H9 (cell line): ENCODE measurements around the gene LRRC45. TPM values are rescaled to one million over a fixed set of nuclear protein-coding genes. Genes with fewer than 3 reads are reported as not detected.

Source experiments
- DNase-seq: peaks from one replicate; pipeline ENCODE4 v3.0.0-alpha.2; 2017
- H2AFZ ChIP-seq: one replicate; pipeline ENCODE4 v1.6.1; 2013; ENCODE audit warnings: mild to moderate bottlenecking, low read length, control low read depth, moderate library complexity
- H2AK5ac ChIP-seq: 2 replicates; pipeline ENCODE4 v1.6.1; 2013; ENCODE audit warnings: low read length, control low read depth, mixed read lengths; ENCODE audit not compliant: insufficient read length
- H2BK120ac ChIP-seq: one replicate; pipeline ENCODE4 v1.6.1; 2013; ENCODE audit warnings: low read depth, mild to moderate bottlenecking, low read length, control low read depth, inconsistent platforms; ENCODE audit not compliant: poor library complexity, severe bottlenecking
- H2BK12ac ChIP-seq: 2 replicates; pipeline ENCODE4 v1.6.1; 2013; ENCODE audit warnings: low read length, control low read depth, mixed read lengths, low read depth; ENCODE audit not compliant: insufficient read length
- H2BK15ac ChIP-seq: 2 replicates; pipeline ENCODE4 v1.6.1; 2013; ENCODE audit warnings: low read depth, low read length, control low read depth
- H2BK20ac ChIP-seq: one replicate; pipeline ENCODE4 v1.6.1; 2013; ENCODE audit warnings: low read depth, mild to moderate bottlenecking, low read length, control low read depth, inconsistent platforms; ENCODE audit not compliant: poor library complexity, severe bottlenecking
- H2BK5ac ChIP-seq: 2 replicates; pipeline ENCODE4 v1.6.1; 2013; ENCODE audit warnings: low read length, control low read depth, mixed read lengths; ENCODE audit not compliant: insufficient read length
- H3K14ac ChIP-seq: 2 replicates; pipeline ENCODE4 v1.6.1; 2013; ENCODE audit warnings: low read length, control low read depth; ENCODE audit not compliant: insufficient read depth
- H3K18ac ChIP-seq: 2 replicates; pipeline ENCODE4 v1.6.1; 2013; ENCODE audit warnings: low read depth, mild to moderate bottlenecking, mixed read lengths, low read length, control low read depth; ENCODE audit not compliant: insufficient read length
- H3K23ac ChIP-seq: 2 replicates; pipeline ENCODE4 v1.6.1; 2013; ENCODE audit warnings: low read length, control low read depth, mixed read lengths, low read depth; ENCODE audit not compliant: insufficient read length
- H3K23me2 ChIP-seq: 2 replicates; pipeline ENCODE4 v1.6.1; 2013; ENCODE audit warnings: low read depth, mild to moderate bottlenecking, mixed read lengths, low read length, control low read depth; ENCODE audit not compliant: insufficient read length, poor library complexity, severe bottlenecking
- H3K27ac ChIP-seq: 2 replicates; pipeline ENCODE4 v1.5.1; 2013; ENCODE audit warnings: low read length, control low read depth, mixed read lengths, low read depth; ENCODE audit not compliant: insufficient read length
- H3K27me3 ChIP-seq: 2 replicates; pipeline ENCODE4 v1.6.1; 2013; ENCODE audit warnings: low read length, control low read depth, inconsistent platforms; ENCODE audit not compliant: insufficient read depth
- H3K4ac ChIP-seq: 2 replicates; pipeline ENCODE4 v1.6.1; 2013; ENCODE audit warnings: low read depth, mild to moderate bottlenecking, control low read depth, inconsistent platforms, low read length, moderate library complexity
- H3K4me1 ChIP-seq: 2 replicates; pipeline ENCODE4 v1.6.1; 2013; ENCODE audit warnings: low read length, control low read depth, inconsistent platforms; ENCODE audit not compliant: insufficient read depth
- H3K4me2 ChIP-seq: 2 replicates; pipeline ENCODE4 v1.6.1; 2013; ENCODE audit warnings: low read length, control low read depth, mixed read lengths; ENCODE audit not compliant: insufficient read length, insufficient read depth
- H3K56ac ChIP-seq: 2 replicates; pipeline ENCODE4 v1.6.1; 2013; ENCODE audit warnings: low read depth, mild to moderate bottlenecking, mixed read lengths, low read length, control low read depth; ENCODE audit not compliant: insufficient read length
- H3K79me1 ChIP-seq: 2 replicates; pipeline ENCODE4 v1.6.1; 2013; ENCODE audit warnings: low read depth, mild to moderate bottlenecking, moderate library complexity, low read length, control low read depth, inconsistent platforms; ENCODE audit not compliant: insufficient read depth, poor library complexity, severe bottlenecking
- H3K79me2 ChIP-seq: 2 replicates; pipeline ENCODE4 v1.6.1; 2013; ENCODE audit warnings: low read length, control low read depth, inconsistent platforms; ENCODE audit not compliant: insufficient read depth
- H3K9ac ChIP-seq: 2 replicates; pipeline ENCODE4 v1.6.1; 2013; ENCODE audit warnings: low read length, control low read depth, mixed read lengths; ENCODE audit not compliant: insufficient read length; ENCODE audit errors: extremely low read depth
- H3K9me3 ChIP-seq: one replicate; pipeline ENCODE4 v1.6.1; 2013; ENCODE audit warnings: low read depth, low read length, inconsistent platforms; ENCODE audit not compliant: control insufficient read depth
- H3T11ph ChIP-seq: one replicate; pipeline ENCODE4 v1.6.1; 2013; ENCODE audit warnings: mild to moderate bottlenecking, low read length, control low read depth, inconsistent platforms
- H4K20me1 ChIP-seq: one replicate; pipeline ENCODE4 v1.6.1; 2013; ENCODE audit not compliant: control insufficient read depth, insufficient read length, insufficient read depth
- H4K5ac ChIP-seq: 2 replicates; pipeline ENCODE4 v1.6.1; 2013; ENCODE audit warnings: low read depth, mild to moderate bottlenecking, mixed read lengths, low read length, control low read depth; ENCODE audit not compliant: insufficient read length
- H4K8ac ChIP-seq: replicated peaks from 2 replicates; pipeline ENCODE4 v1.6.1; 2013; ENCODE audit warnings: low read length, control low read depth, mixed read lengths, low read depth; ENCODE audit not compliant: insufficient read length
- H4K91ac ChIP-seq: 2 replicates; pipeline ENCODE4 v1.6.1; 2013; ENCODE audit warnings: low read depth, mild to moderate bottlenecking, moderate library complexity, mixed read lengths, low read length, control low read depth; ENCODE audit not compliant: insufficient read length
- H3K27ac Mint-ChIP-seq, 3 experiments: 2 replicates in 2 of 3; 3 replicates in 1 of 3; pipeline ENCODE4 v1.8.0; 2020 to 2021; ENCODE audit warnings: mixed read lengths in 3 of 3, mild to moderate bottlenecking in 1 of 3, moderate library complexity in 1 of 3
- H3K27me3 Mint-ChIP-seq: 2 replicates; pipeline ENCODE4 v1.8.0; 2021; ENCODE audit warnings: low read depth, mild to moderate bottlenecking, moderate library complexity, mixed read lengths
- H3K36me3 Mint-ChIP-seq, 3 experiments: 2 replicates in 2 of 3; 3 replicates in 1 of 3; pipeline ENCODE4 v1.8.0; 2020 to 2021; ENCODE audit warnings: low read depth in 3 of 3, mixed read lengths in 3 of 3; ENCODE audit not compliant: insufficient read depth in 1 of 3
- H3K4me1 Mint-ChIP-seq, 2 experiments: 2 replicates each; pipeline ENCODE4 v1.8.0; 2020; ENCODE audit warnings: mixed read lengths in 2 of 2
- H3K4me3 Mint-ChIP-seq, 2 experiments: 2 replicates in 1 of 2; 3 replicates in 1 of 2; pipeline ENCODE4 v1.8.0; 2020 to 2021; ENCODE audit warnings: mild to moderate bottlenecking in 2 of 2, mixed read lengths in 2 of 2, moderate library complexity in 1 of 2
- H3K9me3 Mint-ChIP-seq, 2 experiments: 2 replicates in 1 of 2; 3 replicates in 1 of 2; pipeline ENCODE4 v1.8.0; 2020; ENCODE audit warnings: mild to moderate bottlenecking in 2 of 2, mixed read lengths in 2 of 2, moderate library complexity in 1 of 2
- WGBS: extraction: QIAGEN DNeasy Blood & Tissue Kit; methylation state at CpG from one replicate; pipeline ENCODE4 v1.1.7; 2013; ENCODE audit warnings: missing lambda C conversion rate, low lambda C conversion rate, mixed read lengths; ENCODE audit not compliant: insufficient read length; ENCODE audit errors: extremely low coverage; 5-methylcytosine and 5-hydroxymethylcytosine counted together
- total RNA-seq: library from RNA; stranded (reverse); gene quantifications from 2 replicates; pipeline ENCODE4 v1.2.1, GENCODE V29; 2021
- TF ChIP-seq, protein P1 (sequence below): fragments of 200-600 bp; sonication (generic); conservative IDR thresholded peaks from 3 replicates; pipeline ENCODE4 v1.8.0; 2021; ENCODE audit warnings: antibody characterized with exemption, mild to moderate bottlenecking

LRRC45 gene
- total RNA-seq, 1 experiment from 2014 or later, result 28.7 TPM

- Histone ChIP-seq H2AFZ (no peak overlapping the region), H2BK15ac (no peak overlapping the region), H3K4me1 (no peaks in the 10 kb centered on the region), H3K27ac (no peak overlapping the region), H3T11ph (no peak overlapping the region), H3K9ac (no peak overlapping the region), H4K91ac (no peak overlapping the region), H3K4me2 (peak overlapping the region; percentile 37), H3K79me1 (no peaks in the 10 kb centered on the region), H4K8ac (no peak overlapping the region), H4K20me1 (no peaks in the 10 kb centered on the region), H3K23me2 (peaks cover 8% of the 10 kb centered on the region), H3K14ac (no peak overlapping the region), H3K56ac (no peak overlapping the region), H2BK120ac (no peak overlapping the region), H2BK5ac (no peak overlapping the region), H3K79me2 (no peaks in the 10 kb centered on the region), H3K18ac (no peak overlapping the region), H3K23ac (no peak overlapping the region), H2BK12ac (no peak overlapping the region), H4K5ac (no peak overlapping the region), H2AK5ac (no peak overlapping the region), H3K27me3 (no peaks in the 10 kb centered on the region; the same call in 1 of the 2 replicates), H3K9me3 (no peaks in the 10 kb centered on the region), H2BK20ac (no peak overlapping the region), H3K4ac (no peak overlapping the region)
- DNase-seq, result no peak
- H3K27ac Mint-ChIP-seq, result no peak overlapping the region
- H3K4me3 Mint-ChIP-seq, result peak overlapping the region; percentile 74 to 79
- TF ChIP-seq, protein P1, sequence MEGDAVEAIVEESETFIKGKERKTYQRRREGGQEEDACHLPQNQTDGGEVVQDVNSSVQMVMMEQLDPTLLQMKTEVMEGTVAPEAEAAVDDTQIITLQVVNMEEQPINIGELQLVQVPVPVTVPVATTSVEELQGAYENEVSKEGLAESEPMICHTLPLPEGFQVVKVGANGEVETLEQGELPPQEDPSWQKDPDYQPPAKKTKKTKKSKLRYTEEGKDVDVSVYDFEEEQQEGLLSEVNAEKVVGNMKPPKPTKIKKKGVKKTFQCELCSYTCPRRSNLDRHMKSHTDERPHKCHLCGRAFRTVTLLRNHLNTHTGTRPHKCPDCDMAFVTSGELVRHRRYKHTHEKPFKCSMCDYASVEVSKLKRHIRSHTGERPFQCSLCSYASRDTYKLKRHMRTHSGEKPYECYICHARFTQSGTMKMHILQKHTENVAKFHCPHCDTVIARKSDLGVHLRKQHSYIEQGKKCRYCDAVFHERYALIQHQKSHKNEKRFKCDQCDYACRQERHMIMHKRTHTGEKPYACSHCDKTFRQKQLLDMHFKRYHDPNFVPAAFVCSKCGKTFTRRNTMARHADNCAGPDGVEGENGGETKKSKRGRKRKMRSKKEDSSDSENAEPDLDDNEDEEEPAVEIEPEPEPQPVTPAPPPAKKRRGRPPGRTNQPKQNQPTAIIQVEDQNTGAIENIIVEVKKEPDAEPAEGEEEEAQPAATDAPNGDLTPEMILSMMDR, result no peak
- H3K4me1 Mint-ChIP-seq, result peaks cover 15 to 31% of the 10 kb centered on the region in 2 experiments
- peaks cover 8 to 16% (median 12%) of the 10 kb centered on the region in 3 experiments; a peak in 6 of 7 replicates for H3K36me3 Mint-ChIP-seq
- no peaks in the 10 kb centered on the region; a peak in 1 of 5 replicates for H3K9me3 Mint-ChIP-seq
- no CpG with 5 or more reads among the region's 23 CpGs for WGBS
- peaks cover 14% of the 10 kb centered on the region for H3K27me3 Mint-ChIP-seq
These were observed 13.6 kb downstream of the LRRC45 start for GRCh38 chr17:82036634-82037091.
